Ishikawa (cell line): Measurements from ENCODE around the gene TSSK1B.

Experiments
- EP300 ChIP-seq: IDR thresholded peaks from 2 replicates; pipeline ENCODE4 v1.6.1; 2012; ENCODE audit warnings: borderline replicate concordance
- MAX ChIP-seq: IDR thresholded peaks from 2 replicates; pipeline ENCODE4 v1.6.1; 2012
- TAF1 ChIP-seq: IDR thresholded peaks from 2 replicates; pipeline ENCODE4 v1.6.1; 2012; ENCODE audit warnings: low read depth, mild to moderate bottlenecking
- ZBTB7A ChIP-seq: IDR thresholded peaks from 2 replicates; pipeline ENCODE4 v1.6.1; 2012; ENCODE audit warnings: low read depth

GRCh38 chr5:113446358-113446927 is 11.7 kb upstream of the TSSK1B start:
- no peak for TF ChIP-seq MAX
- TF ChIP-seq TAF1: no peak
- TF ChIP-seq EP300: no peak
- TF ChIP-seq ZBTB7A: no peak
